ENCODE data around the gene PARP12. TPM values are rescaled to one million over a fixed set of nuclear protein-coding genes. Genes with fewer than 3 reads are reported as not detected.

Gene PARP12
- total RNA-seq, 4 donors from 2014 or later = 22.7 to 81.0 (median 27.0) TPM

GRCh38 chr7:140068033-140068432 is 5.3 kb upstream of the PARP12 start:
- H3K27ac ChIP-seq = no peak overlapping the region
- H3K36me3 ChIP-seq = no peaks in the 10 kb centered on the region
- peaks cover 6% of the 10 kb centered on the region for H3K4me1 ChIP-seq
- 40% methylated on average over 2 of the region's 2 CpGs for WGBS
- peaks cover 4% of the 10 kb centered on the region for H3K9me3 ChIP-seq
- no peak for DNase-seq (ENCODE audit: low spot score in 2 of 2)
- TF ChIP-seq POLR2A (IDR thresholded peaks at IDR 0.05) (no peak), POLR2AphosphoS5 (IDR thresholded peaks at IDR 0.05) (no peak), CTCF (IDR thresholded peaks at IDR 0.05) (no peak)
- H3K4me3 ChIP-seq = no peak overlapping the region
- H3K27me3 ChIP-seq = peaks cover 4% of the 10 kb centered on the region

GRCh38 chr7:140067052-140067451 is 4.3 kb upstream of the PARP12 start:
- Histone ChIP-seq H3K36me3 (no peaks in the 10 kb centered on the region), H3K4me3 (no peak overlapping the region), H3K27ac (no peak overlapping the region), H3K4me1 (peaks cover 11% of the 10 kb centered on the region), H3K9me3 (peaks cover 4% of the 10 kb centered on the region), H3K27me3 (peaks cover 4% of the 10 kb centered on the region)
- TF ChIP-seq EP300 (IDR thresholded peaks at IDR 0.05) (no peak), CTCF (IDR thresholded peaks at IDR 0.05) (no peak)
- WGBS = 49% methylated on average over 2 of the region's 2 CpGs
- DNase-seq (ENCODE audit: low spot score in 2 of 2) = no peak

GRCh38 chr7:140062118-140062527 is 628 bp downstream of the PARP12 start:
- 0% methylated on average over 15 of the region's 32 CpGs for WGBS
- peak overlapping the region; percentile 90 for H3K27ac ChIP-seq
- peaks cover 45% of the 10 kb centered on the region for H3K4me1 ChIP-seq
- H3K36me3 ChIP-seq = no peaks in the 10 kb centered on the region
- peak overlapping the region; percentile 84 for H3K4me3 ChIP-seq
- TF ChIP-seq EP300 (IDR thresholded peaks at IDR 0.05) = no peak
- TF ChIP-seq POLR2A (IDR thresholded peaks at IDR 0.05) = no peak
- TF ChIP-seq POLR2AphosphoS5 (IDR thresholded peaks at IDR 0.05) = no peak
- no peak for TF ChIP-seq CTCF (IDR thresholded peaks at IDR 0.05)
- H3K27me3 ChIP-seq = no peaks in the 10 kb centered on the region
- no peaks in the 10 kb centered on the region for H3K9me3 ChIP-seq
- no peak for DNase-seq (ENCODE audit: low spot score in 2 of 2)

DNA sequence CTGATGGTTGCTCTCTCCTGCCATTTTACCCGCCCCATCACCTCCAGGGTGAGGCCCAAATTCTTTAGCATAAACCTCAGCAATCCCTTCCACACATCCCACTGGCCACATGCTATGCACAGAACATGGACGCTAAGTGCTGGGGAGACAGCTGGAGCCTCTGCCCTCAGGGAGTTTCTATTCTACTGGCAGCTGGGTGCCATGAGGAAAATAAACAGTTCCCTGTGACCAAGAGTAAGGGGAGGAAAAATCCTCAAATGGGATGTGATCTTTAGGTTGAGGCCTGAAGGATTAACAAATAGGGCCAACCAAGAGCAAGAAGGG is 1.2 kb downstream of the PARP12 start:
- Histone ChIP-seq H3K36me3 (peaks cover 2% of the 10 kb centered on the region), H3K4me3 (peak overlapping the region; percentile 84), H3K9me3 (no peaks in the 10 kb centered on the region), H3K4me1 (peaks cover 45% of the 10 kb centered on the region), H3K27me3 (no peaks in the 10 kb centered on the region), H3K27ac (peak overlapping the region; percentile 90)
- no peak for TF ChIP-seq EP300 (IDR thresholded peaks at IDR 0.05)
- no peak for TF ChIP-seq POLR2AphosphoS5 (IDR thresholded peaks at IDR 0.05)
- TF ChIP-seq POLR2A (IDR thresholded peaks at IDR 0.05) = no peak
- TF ChIP-seq CTCF (IDR thresholded peaks at IDR 0.05) = no peak
- WGBS = 90% methylated on average over 2 of the region's 2 CpGs
- no peak for DNase-seq (ENCODE audit: low spot score in 2 of 2)

DNA sequence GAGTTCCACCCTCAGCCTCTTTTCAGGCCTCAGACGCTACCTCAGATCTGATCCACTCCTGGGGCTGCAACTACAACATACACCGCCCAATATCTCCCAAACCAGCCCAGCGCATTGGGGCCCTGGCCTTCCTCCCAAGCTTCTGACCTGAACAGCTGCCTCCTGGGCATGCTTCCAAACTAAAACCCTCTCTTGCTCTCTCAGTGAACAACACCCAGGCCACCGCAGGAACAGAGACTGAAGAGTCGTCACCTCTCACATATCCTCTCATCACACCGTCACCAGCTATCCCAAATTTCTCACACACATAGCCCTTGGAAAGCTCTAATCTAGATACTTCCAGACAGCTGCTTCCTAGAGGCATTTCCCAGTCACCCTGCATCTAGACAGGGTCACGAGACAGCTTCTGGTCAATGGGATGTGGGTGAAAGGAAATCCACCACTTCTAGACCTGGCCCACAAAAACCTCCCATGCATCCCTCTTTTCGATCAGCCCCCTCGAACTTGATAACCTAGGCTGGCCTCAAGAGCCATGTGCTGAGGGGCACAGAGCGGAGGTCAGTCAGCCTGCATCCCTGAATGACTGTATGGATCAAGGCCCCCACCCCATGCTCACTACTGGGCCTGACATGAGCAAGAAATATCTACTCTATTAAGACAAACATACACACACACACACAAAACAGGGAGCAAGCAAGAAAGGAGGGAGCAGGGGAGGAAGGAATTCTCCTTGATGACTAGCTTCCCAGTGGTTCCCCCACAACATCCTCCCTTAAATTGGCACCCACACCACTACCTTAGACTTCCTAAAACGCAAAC is 1.8 kb downstream of the PARP12 start:
- H3K27ac ChIP-seq = no peak overlapping the region
- H3K4me3 ChIP-seq = peak overlapping the region; percentile 84
- H3K27me3 ChIP-seq = no peaks in the 10 kb centered on the region
- TF ChIP-seq CTCF (IDR thresholded peaks at IDR 0.05) (no peak), EP300 (IDR thresholded peaks at IDR 0.05) (no peak), POLR2AphosphoS5 (IDR thresholded peaks at IDR 0.05) (no peak), POLR2A (IDR thresholded peaks at IDR 0.05) (no peak)
- H3K4me1 ChIP-seq = peaks cover 45% of the 10 kb centered on the region
- no peak for DNase-seq (ENCODE audit: low spot score in 2 of 2)
- H3K9me3 ChIP-seq = no peaks in the 10 kb centered on the region
- 79% methylated on average over 11 of the region's 11 CpGs for WGBS
- H3K36me3 ChIP-seq = peaks cover 4% of the 10 kb centered on the region
